GM10847 (cell line): Measurements from ENCODE around the gene DEFB123.

Experiments used
- POLR2A ChIP-seq: IDR thresholded peaks from 2 replicates; pipeline ENCODE4 v1.6.1; 2011; ENCODE audit not compliant: insufficient read length; ENCODE audit errors: extremely low read depth

Gene DEFB123

GRCh38 chr20:31496761-31497295, 56.4 kb downstream of the DEFB123 start:
- no peak for TF ChIP-seq POLR2A

GRCh38 chr20:31497838-31498540, 57.6 kb downstream of the DEFB123 start:
- no peak for TF ChIP-seq POLR2A
